ENCODE measurements around the gene MRGPRF.

Gene MRGPRF

GRCh38 chr11:69014084-69014851 is 1.2 kb upstream of the MRGPRF start:
- H3K4me3 ChIP-seq (ENCODE audit: low read length, poor library complexity, severe bottlenecking) = no peak overlapping the region
- no peaks in the 10 kb centered on the region for H3K9me2 ChIP-seq (replicated peaks; ENCODE audit: low read depth, low read length)
- no peak overlapping the region for H3K9ac ChIP-seq (ENCODE audit: low read depth, low read length, poor library complexity, severe bottlenecking)
- no peaks in the 10 kb centered on the region for H3K36me3 ChIP-seq (ENCODE audit: insufficient read depth, low read length)
- TF ChIP-seq EZH2phosphoT487 (IDR thresholded peaks at IDR 0.05; ENCODE audit: borderline replicate concordance) (no peak), CTCF (conservative IDR thresholded peaks at IDR 0.05; ENCODE audit: low read length) (no peak)
- no peaks in the 10 kb centered on the region for H3K27me3 ChIP-seq (ENCODE audit: insufficient read depth, low read length, poor library complexity, severe bottlenecking)
- no peaks in the 10 kb centered on the region for H3K9me3 ChIP-seq (ENCODE audit: insufficient read depth, low read depth, low read length)
- H2AFZ ChIP-seq (ENCODE audit: low read length) = no peak overlapping the region
- no peaks in the 10 kb centered on the region for H3K79me2 ChIP-seq (ENCODE audit: insufficient read depth, low read length)
- H4K20me1 ChIP-seq (ENCODE audit: insufficient read depth, low read length, poor library complexity, severe bottlenecking) = no peaks in the 10 kb centered on the region
- H3K4me1 ChIP-seq (ENCODE audit: insufficient read depth, low read length, poor library complexity, severe bottlenecking) = no peaks in the 10 kb centered on the region
- H3F3A ChIP-seq (ENCODE audit: low read depth) = no peaks in the 10 kb centered on the region
- H3K4me2 ChIP-seq (ENCODE audit: low read depth, low read length, poor library complexity, severe bottlenecking) = no peak overlapping the region

GRCh38 chr11:69012092-69013008 is 696 bp downstream of the MRGPRF start:
- Histone ChIP-seq H3K9me2 (replicated peaks; ENCODE audit: low read depth, low read length) (no peaks in the 10 kb centered on the region), H3K36me3 (ENCODE audit: insufficient read depth, low read length) (no peaks in the 10 kb centered on the region), H3K27me3 (ENCODE audit: insufficient read depth, low read length, poor library complexity, severe bottlenecking) (no peaks in the 10 kb centered on the region), H3K9me3 (ENCODE audit: insufficient read depth, low read depth, low read length) (no peaks in the 10 kb centered on the region), H2AFZ (ENCODE audit: low read length) (no peak overlapping the region), H3K4me1 (ENCODE audit: insufficient read depth, low read length, poor library complexity, severe bottlenecking) (no peaks in the 10 kb centered on the region), H3K4me3 (ENCODE audit: low read length, poor library complexity, severe bottlenecking) (no peak overlapping the region), H3K9ac (ENCODE audit: low read depth, low read length, poor library complexity, severe bottlenecking) (no peak overlapping the region), H3K79me2 (ENCODE audit: insufficient read depth, low read length) (no peaks in the 10 kb centered on the region), H4K20me1 (ENCODE audit: insufficient read depth, low read length, poor library complexity, severe bottlenecking) (no peaks in the 10 kb centered on the region), H3K4me2 (ENCODE audit: low read depth, low read length, poor library complexity, severe bottlenecking) (no peak overlapping the region), H3F3A (ENCODE audit: low read depth) (no peaks in the 10 kb centered on the region)
- TF ChIP-seq CTCF (conservative IDR thresholded peaks at IDR 0.05; ENCODE audit: low read length) (no peak), EZH2phosphoT487 (IDR thresholded peaks at IDR 0.05; ENCODE audit: borderline replicate concordance) (no peak)

GRCh38 chr11:69011624-69012091 is 1.4 kb downstream of the MRGPRF start:
- no peaks in the 10 kb centered on the region for H3K4me1 ChIP-seq (ENCODE audit: insufficient read depth, low read length, poor library complexity, severe bottlenecking)
- H3K4me3 ChIP-seq (ENCODE audit: low read length, poor library complexity, severe bottlenecking) = no peak overlapping the region
- no peaks in the 10 kb centered on the region for H3F3A ChIP-seq (ENCODE audit: low read depth)
- no peaks in the 10 kb centered on the region for H3K79me2 ChIP-seq (ENCODE audit: insufficient read depth, low read length)
- no peak for TF ChIP-seq EZH2phosphoT487 (IDR thresholded peaks at IDR 0.05; ENCODE audit: borderline replicate concordance)
- no peak for TF ChIP-seq CTCF (conservative IDR thresholded peaks at IDR 0.05; ENCODE audit: low read length)
- no peaks in the 10 kb centered on the region for H3K36me3 ChIP-seq (ENCODE audit: insufficient read depth, low read length)
- no peak overlapping the region for H3K9ac ChIP-seq (ENCODE audit: low read depth, low read length, poor library complexity, severe bottlenecking)
- no peaks in the 10 kb centered on the region for H3K9me2 ChIP-seq (replicated peaks; ENCODE audit: low read depth, low read length)
- H4K20me1 ChIP-seq (ENCODE audit: insufficient read depth, low read length, poor library complexity, severe bottlenecking) = no peaks in the 10 kb centered on the region
- H3K4me2 ChIP-seq (ENCODE audit: low read depth, low read length, poor library complexity, severe bottlenecking) = no peak overlapping the region
- H3K9me3 ChIP-seq (ENCODE audit: insufficient read depth, low read depth, low read length) = no peaks in the 10 kb centered on the region
- no peak overlapping the region for H2AFZ ChIP-seq (ENCODE audit: low read length)
- H3K27me3 ChIP-seq (ENCODE audit: insufficient read depth, low read length, poor library complexity, severe bottlenecking) = no peaks in the 10 kb centered on the region

Measured in Loucy (cell line).